DND-41 (cell line): ENCODE data around the gene SCTR.

Source experiments
- CTCF ChIP-seq: IDR thresholded peaks from 2 replicates; pipeline ENCODE4 v1.5.1; 2012; ENCODE audit warnings: borderline replicate concordance, low read length, moderate library complexity, mild to moderate bottlenecking; ENCODE audit not compliant: poor library complexity, severe bottlenecking; ENCODE audit errors: extremely low read depth
- EZH2 ChIP-seq: IDR thresholded peaks from 3 replicates; pipeline ENCODE4 v1.6.1; 2012; ENCODE audit warnings: borderline replicate concordance, low read depth, mild to moderate bottlenecking, moderate library complexity, low read length, inconsistent platforms; ENCODE audit not compliant: severe bottlenecking

GRCh38 chr2:119419803-119420508 is 104.3 kb downstream of the SCTR start:
- TF ChIP-seq CTCF (no peak), EZH2 (no peak)
